Stomach (tissue), 4 donors: ENCODE measurements around the gene SLC4A11.

Experiments used
- CTCF ChIP-seq, 7 experiments: fragments of 450-650 bp in 4 of 7; fragments of 200-600 bp in 3 of 7; sonication (generic) in 3 of 7; IDR thresholded peaks; one replicate each; pipeline ENCODE4 v1.5.1; 2016 to 2019; ENCODE audit warnings: antibody characterized with exemption in 7 of 7, control low read depth in 2 of 7, mild to moderate bottlenecking in 1 of 7
- POLR2A ChIP-seq, 4 donors: fragments of 450-650 bp; IDR thresholded peaks; one replicate each; pipeline ENCODE4 v1.6.1; 2016; ENCODE audit warnings: antibody characterized with exemption in 4 of 4, control low read depth in 2 of 4, mild to moderate bottlenecking in 1 of 4, moderate library complexity in 1 of 4
- POLR2AphosphoS5 ChIP-seq, 3 donors: sonication (generic); formaldehyde crosslinking; IDR thresholded peaks; one replicate each; pipeline ENCODE4 v1.6.1; 2016; ENCODE audit warnings: antibody characterized with exemption in 3 of 3

GRCh38 chr20:3190681-3191111 is 48.3 kb downstream of the SLC4A11 start:
- no peak for TF ChIP-seq CTCF (IDR thresholded peaks at IDR 0.05)
- no peak for TF ChIP-seq POLR2AphosphoS5 (IDR thresholded peaks at IDR 0.05)
- no peak for TF ChIP-seq POLR2A (IDR thresholded peaks at IDR 0.05)
